Ascending aorta (tissue), 2 donors: Measurements from ENCODE around the gene OR51S1. TPM values are rescaled to one million over a fixed set of nuclear protein-coding genes. Genes with fewer than 3 reads are reported as not detected.
"Not testable (repeated sequence)": the region's sequence is repeated elsewhere in the genome, so short reads cannot be mapped to it uniquely, and the experiment has no call there.

ENCODE experiments used
- DNase-seq, 2 donors: peaks; one replicate each; pipeline ENCODE4 v3.0.0-alpha.2; 2019; ENCODE audit warnings: low spot score in 2 of 2
- H3K27ac ChIP-seq, 2 donors: fragments of 200-600 bp; sonication (generic); one replicate each; pipeline ENCODE4 v1.5.1; 2016 to 2017; ENCODE audit warnings: mild to moderate bottlenecking in 1 of 2
- H3K27me3 ChIP-seq: fragments of 200-600 bp; sonication (generic); one replicate; pipeline ENCODE4 v1.5.1; 2017
- H3K36me3 ChIP-seq, 2 donors: fragments of 200-600 bp; sonication (generic); one replicate each; pipeline ENCODE4 v1.5.1; 2016
- H3K4me1 ChIP-seq, 2 donors: fragments of 200-600 bp; sonication (generic); one replicate each; pipeline ENCODE4 v1.5.1; 2016 to 2017; ENCODE audit warnings: mild to moderate bottlenecking in 1 of 2
- H3K4me3 ChIP-seq, 2 donors: fragments of 200-600 bp; sonication (generic); one replicate each; pipeline ENCODE4 v1.5.1; 2016 to 2017; ENCODE audit warnings: mild to moderate bottlenecking in 1 of 2
- H3K9me3 ChIP-seq, 2 donors: fragments of 200-600 bp; sonication (generic); one replicate each; pipeline ENCODE4 v1.5.1; 2016
- CTCF ChIP-seq, 3 experiments: fragments of 200-600 bp in 2 of 3; fragments of 450-650 bp in 1 of 3; sonication (generic) in 2 of 3; IDR thresholded peaks; one replicate each; pipeline ENCODE4 v1.5.1; 2016 to 2019; ENCODE audit warnings: antibody characterized with exemption in 3 of 3, mild to moderate bottlenecking in 1 of 3, moderate library complexity in 1 of 3
- intact Hi-C: fragments of 100-400 bp; cut with DNase I; formaldehyde crosslinking; loops from one replicate; pipeline ENCODE4 v1.15.1; 2023
- total RNA-seq: library from RNA; depleted of rRNA; stranded (reverse); fragments of >200 nt; gene quantifications from one replicate; pipeline ENCODE4 v1.1.0, GENCODE V29; 2016

The OR51S1 gene
- total RNA-seq, 1 donor from 2014 or later, result not detected

GRCh38 chr11:4826425-4826824, 22.6 kb downstream of the OR51S1 start:
- TF ChIP-seq CTCF (IDR thresholded peaks at IDR 0.05), result no peak
- intact Hi-C loops, result no loop called here
- Histone ChIP-seq H3K27me3 (no peaks in the 10 kb centered on the region), H3K9me3 (no peaks in the 10 kb centered on the region), H3K36me3 (no peaks in the 10 kb centered on the region), H3K4me1 (no peaks in the 10 kb centered on the region), H3K27ac (no peak overlapping the region), H3K4me3 (no peak overlapping the region)
- DNase-seq, result no peak

DNA sequence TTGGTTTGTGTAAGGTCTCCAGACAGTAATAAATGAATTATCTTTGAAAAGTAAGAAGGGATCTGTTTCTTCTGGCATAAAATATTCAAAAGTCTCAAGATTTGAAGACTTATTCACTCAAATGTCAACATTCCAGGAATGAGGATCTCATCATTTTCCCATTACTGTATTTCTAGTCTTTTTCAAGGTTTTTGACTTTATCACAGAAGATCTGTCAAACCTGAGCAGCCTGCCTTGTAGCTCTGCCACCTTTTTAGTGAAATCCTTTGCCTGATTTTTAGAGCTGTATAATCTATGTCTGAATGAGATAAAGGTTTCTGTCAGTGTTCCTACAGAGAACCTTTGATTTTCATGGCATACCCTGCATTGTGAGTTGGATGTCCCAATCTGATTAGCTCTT, 23.9 kb downstream of the OR51S1 start:
- Histone ChIP-seq H3K4me1 (no peaks in the 10 kb centered on the region), H3K27ac (no peak overlapping the region), H3K27me3 (no peaks in the 10 kb centered on the region), H3K4me3 (no peak overlapping the region), H3K36me3 (no peaks in the 10 kb centered on the region), H3K9me3 (no peaks in the 10 kb centered on the region)
- no peak for TF ChIP-seq CTCF (IDR thresholded peaks at IDR 0.05)
- DNase-seq, result no peak
- intact Hi-C loops, result no loop called here

- Histone ChIP-seq H3K4me1 (no peaks in the 10 kb centered on the region), H3K36me3 (no peaks in the 10 kb centered on the region), H3K9me3 (no peaks in the 10 kb centered on the region), H3K27ac (no peak within 1 kb of the TSS), H3K4me3 (no peak within 1 kb of the TSS), H3K27me3 (no peaks in the 10 kb centered on the region)
- no peak for TF ChIP-seq CTCF (IDR thresholded peaks at IDR 0.05)
- intact Hi-C loops, result no loop called here
- DNase-seq, result no peak
Observed at GRCh38 chr11:4821021-4821420, 28.0 kb downstream of the OR51S1 start, which contains the start of gene OR51F2. Gene OR51F2, plus strand, starts transcription at chr11:4821321. Its CDS starts 101 bp downstream, at chr11:4821422.

GRCh38 chr11:4809246-4809645, 39.8 kb downstream of the OR51S1 start:
- intact Hi-C loops, result no loop called here
- no peaks in the 10 kb centered on the region for H3K36me3 ChIP-seq
- H3K9me3 ChIP-seq, result no peaks in the 10 kb centered on the region
- H3K4me3 ChIP-seq, result no peak overlapping the region
- no peak for DNase-seq
- no peak for TF ChIP-seq CTCF (IDR thresholded peaks at IDR 0.05)
- no peaks in the 10 kb centered on the region for H3K27me3 ChIP-seq
- H3K4me1 ChIP-seq, result no peaks in the 10 kb centered on the region
- no peak overlapping the region for H3K27ac ChIP-seq

- no peak for DNase-seq
- H3K4me1 ChIP-seq, result no peaks in the 10 kb centered on the region
- H3K9me3 ChIP-seq, result no peaks in the 10 kb centered on the region
- no peak overlapping the region for H3K27ac ChIP-seq
- H3K27me3 ChIP-seq, result no peaks in the 10 kb centered on the region
- H3K36me3 ChIP-seq, result no peaks in the 10 kb centered on the region
- intact Hi-C loops, result no loop called here
- TF ChIP-seq CTCF (IDR thresholded peaks at IDR 0.05), result no peak
- H3K4me3 ChIP-seq, result no peak overlapping the region
Observed at GRCh38 chr11:4808476-4808875, 40.5 kb downstream of the OR51S1 start.

DNA sequence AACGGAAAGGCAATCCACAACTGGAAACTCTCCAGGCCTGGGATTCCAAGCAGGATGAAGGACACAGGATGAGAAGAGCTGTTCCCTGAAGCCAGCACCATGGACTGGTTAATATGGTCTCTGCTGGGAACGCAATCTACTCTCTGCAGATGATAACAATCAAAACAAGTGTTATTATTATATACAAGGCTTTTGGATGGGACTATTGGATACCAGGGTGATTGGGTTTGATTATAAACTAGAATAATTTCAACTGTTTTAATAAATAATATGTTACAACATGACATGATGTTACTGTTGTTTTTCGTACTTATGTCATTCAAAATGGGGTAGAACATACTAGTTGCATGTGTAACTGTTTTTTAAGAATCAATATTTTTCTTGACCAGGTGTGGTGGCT, 44.7 kb downstream of the OR51S1 start, which contains the start of gene OR52R1:
Gene OR52R1, minus strand, starts transcription at position 101 of the 400 bp plus-strand sequence. Its CDS starts 0 bp downstream, at position 101.
- H3K4me3 ChIP-seq, result no peak within 1 kb of the TSS
- H3K36me3 ChIP-seq, result no peaks in the 10 kb centered on the region
- no peaks in the 10 kb centered on the region for H3K4me1 ChIP-seq
- no peak within 1 kb of the TSS for H3K27ac ChIP-seq
- no peak for DNase-seq
- H3K27me3 ChIP-seq, result no peaks in the 10 kb centered on the region
- TF ChIP-seq CTCF (IDR thresholded peaks at IDR 0.05), result no peak
- intact Hi-C loops, result no loop called here
- H3K9me3 ChIP-seq, result no peaks in the 10 kb centered on the region

- H3K4me3 ChIP-seq, H3K9me3 ChIP-seq, DNase-seq, H3K27me3 ChIP-seq, H3K27ac ChIP-seq, H3K4me1 ChIP-seq, intact Hi-C loops, H3K36me3 ChIP-seq: not testable (repeated sequence)
Observed at GRCh38 chr11:4801316-4801715, 47.7 kb downstream of the OR51S1 start.
